A172 (cell line): ENCODE results near the gene ADAM12. TPM values are rescaled to one million over a fixed set of nuclear protein-coding genes. Genes with fewer than 3 reads are reported as not detected.
"Not testable (repeated sequence)": the region's sequence is repeated elsewhere in the genome, so short reads cannot be mapped to it uniquely, and the experiment has no call there.

Experiments
- DNase-seq: peaks from one replicate; pipeline ENCODE4 v3.0.0-alpha.2; 2015; ENCODE audit warnings: low spot score
- total RNA-seq: library from RNA; depleted of rRNA; stranded (reverse); fragments of >200 nt; shearing (Covaris generic); gene quantifications from 2 replicates; pipeline ENCODE4 v1.2.3, GENCODE V29; 2014

The ADAM12 gene
- total RNA-seq, 1 experiment from 2014 or later: 8.1 TPM

DNA sequence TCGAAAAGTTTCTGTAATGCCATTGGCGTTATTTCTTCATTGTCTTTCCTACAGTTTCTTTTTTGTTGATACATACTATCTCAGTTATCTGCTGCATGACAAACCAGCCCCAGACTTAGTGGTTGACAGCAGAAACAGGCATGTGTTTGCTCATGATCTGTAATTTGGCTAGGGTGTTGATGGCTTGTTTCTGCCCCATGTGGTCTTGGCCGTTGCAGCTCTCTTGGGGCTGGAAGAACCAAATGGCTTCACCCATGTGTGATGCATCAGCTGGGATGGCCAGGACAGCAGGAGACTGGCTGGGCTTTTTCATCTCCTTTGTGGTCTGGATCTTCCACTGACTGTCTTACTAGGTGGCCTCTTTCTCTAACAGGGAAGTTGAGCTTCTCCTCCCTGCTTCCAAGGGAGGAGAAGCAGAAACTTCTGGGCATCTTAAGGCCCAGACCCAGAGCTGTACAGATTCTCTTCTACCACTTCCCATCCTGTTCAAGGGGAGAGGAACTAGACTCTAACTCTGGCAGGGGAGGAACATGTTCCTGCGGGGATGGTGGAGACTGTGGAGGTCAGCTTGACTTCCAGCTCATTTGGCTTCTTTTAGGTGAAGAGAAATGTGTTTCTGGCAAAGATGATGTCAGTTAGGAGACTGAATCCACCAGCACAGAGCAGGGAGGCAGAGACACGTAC is 402.6 kb downstream of the ADAM12 start:
- DNase-seq: no peak

- DNase-seq: no peak
Observed at GRCh38 chr10:125984865-125985495, 403.3 kb downstream of the ADAM12 start.

- no peak for DNase-seq
Observed at GRCh38 chr10:125984346-125984745, 403.9 kb downstream of the ADAM12 start.

- DNase-seq: no peak
Observed at GRCh38 chr10:125983656-125984055, 404.6 kb downstream of the ADAM12 start.

DNA sequence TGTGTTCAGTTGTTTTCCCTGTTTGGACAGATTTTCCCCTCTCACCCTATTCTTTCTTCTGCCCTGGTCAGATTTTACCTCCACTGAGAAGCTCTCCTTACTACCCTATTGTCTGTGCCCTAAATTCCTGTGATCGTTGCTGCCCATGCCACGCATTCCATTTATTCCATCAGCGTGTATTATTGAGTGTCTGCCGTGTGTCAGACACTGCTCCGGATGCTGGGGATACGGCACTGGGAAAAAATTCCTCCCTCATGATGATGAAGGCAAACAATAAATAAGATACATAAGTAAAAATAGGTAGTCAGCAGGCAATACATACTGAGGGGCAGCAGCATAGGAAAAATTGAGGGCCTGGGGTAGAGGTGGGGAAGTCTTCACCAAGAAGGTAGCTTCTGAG is 405.1 kb downstream of the ADAM12 start:
- DNase-seq: no peak

- peak; percentile 62 for DNase-seq
Observed at GRCh38 chr10:125982260-125982948, 405.9 kb downstream of the ADAM12 start.

- no peak for DNase-seq
Observed at GRCh38 chr10:125980521-125981035, 407.7 kb downstream of the ADAM12 start.

- no peak for DNase-seq
Observed at GRCh38 chr10:125979976-125980375, 408.3 kb downstream of the ADAM12 start.

GRCh38 chr10:125976960-125977605 is 411.2 kb downstream of the ADAM12 start:
- DNase-seq: no peak

- DNase-seq: not testable (repeated sequence)
Observed at GRCh38 chr10:125970077-125970630, 418.1 kb downstream of the ADAM12 start.

DNA sequence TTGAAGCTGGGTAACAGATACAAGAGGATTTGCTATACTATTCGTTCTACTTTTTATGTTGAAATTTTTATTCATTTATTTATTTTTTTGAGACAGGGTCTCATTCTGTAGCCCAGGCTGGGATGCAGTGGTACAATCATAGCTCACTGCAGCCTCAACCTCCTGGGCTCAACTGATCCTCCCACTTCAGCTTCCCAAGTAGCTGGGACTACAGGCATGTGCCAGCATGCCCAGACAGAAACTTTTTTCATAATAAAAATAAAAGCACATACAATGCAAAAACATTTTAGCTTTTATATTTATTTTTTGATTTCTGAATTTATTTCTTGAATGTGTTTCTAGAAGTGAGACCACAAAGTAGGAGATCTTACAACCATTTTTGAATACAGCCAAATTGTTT is 420.7 kb downstream of the ADAM12 start:
- DNase-seq: no peak

DNA sequence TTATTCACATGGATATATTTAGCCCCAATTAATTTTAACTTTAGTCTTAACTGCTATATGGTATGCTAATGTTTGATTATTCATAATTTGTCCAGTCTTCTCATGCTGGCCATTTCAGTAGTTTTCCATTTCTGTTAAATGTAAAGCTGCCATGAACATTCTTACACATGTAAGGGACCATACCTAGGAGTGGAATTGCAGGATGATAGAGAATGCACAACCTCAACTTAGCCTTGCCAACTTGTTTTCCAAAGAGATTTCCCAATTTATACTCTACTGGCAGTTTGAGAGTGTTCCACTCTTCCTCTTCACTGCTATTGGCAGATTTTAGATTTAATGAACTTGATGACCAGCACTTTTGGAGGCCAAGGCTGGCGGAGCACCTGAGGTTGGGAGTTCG is 423.7 kb downstream of the ADAM12 start:
- DNase-seq: no peak
